ENCODE data around the gene PRICKLE2. TPM values are rescaled to one million over a fixed set of nuclear protein-coding genes. Genes with fewer than 3 reads are reported as not detected.

The PRICKLE2 gene
- total RNA-seq, 1 donor from 2014 or later: 43.2 TPM

DNA sequence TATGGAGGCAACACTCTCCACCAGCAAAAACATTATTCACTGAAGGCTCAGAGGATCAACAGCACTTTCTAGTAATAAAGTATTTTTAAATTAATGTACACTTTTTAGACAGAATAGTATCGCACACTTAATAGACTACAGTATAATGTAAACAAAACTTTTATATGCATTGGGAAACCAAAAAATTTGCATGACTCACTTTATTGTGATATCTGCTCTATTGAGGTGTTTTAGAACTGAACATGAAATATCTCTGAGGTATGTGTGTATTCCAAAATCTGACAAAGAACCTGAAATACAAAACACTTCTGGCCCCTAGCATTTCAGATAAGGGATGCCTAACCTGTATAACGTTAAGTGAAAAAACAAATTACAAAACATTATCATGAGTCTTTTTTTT is 99.7 kb downstream of the PRICKLE2 start:
- Mint-ChIP-seq H3K4me1 (peaks cover 6% of the 10 kb centered on the region), H3K36me3 (peaks cover 37% of the 10 kb centered on the region), H3K27ac (no peak overlapping the region), H3K27me3 (ENCODE audit: low read depth) (peaks cover 7% of the 10 kb centered on the region), H3K9me3 (peaks cover 19% of the 10 kb centered on the region), H3K4me3 (no peak overlapping the region)
- DNase-seq (ENCODE audit: low spot score in 2 of 2, unreplicated experiment in 2 of 2): no peak
- TF ChIP-seq CTCF (IDR thresholded peaks at IDR 0.05; ENCODE audit: unreplicated experiment): no peak

DNA sequence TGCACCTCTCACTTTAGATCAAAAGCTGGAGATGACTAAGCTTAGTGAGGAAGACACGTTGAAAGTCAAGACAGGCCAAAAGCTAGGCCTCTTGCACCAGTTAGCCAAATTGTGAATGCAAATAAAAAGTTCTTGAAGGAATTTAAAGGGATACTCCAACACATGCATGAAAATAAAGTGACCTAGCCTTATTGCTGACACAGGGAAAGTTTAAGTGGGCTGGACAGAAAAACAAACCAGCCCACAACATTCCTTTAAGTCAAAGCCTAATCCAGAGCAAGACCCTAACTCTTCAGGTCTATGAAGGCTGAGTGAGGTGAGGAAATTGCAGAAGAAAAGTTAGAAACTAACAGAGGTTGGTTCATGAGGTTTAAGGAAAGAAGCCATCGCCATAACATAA is 101.3 kb downstream of the PRICKLE2 start:
- no peak for DNase-seq (ENCODE audit: low spot score in 2 of 2, unreplicated experiment in 2 of 2)
- H3K36me3 Mint-ChIP-seq: peaks cover 39% of the 10 kb centered on the region
- H3K9me3 Mint-ChIP-seq: peaks cover 23% of the 10 kb centered on the region
- H3K4me3 Mint-ChIP-seq: no peak overlapping the region
- no peak for TF ChIP-seq CTCF (IDR thresholded peaks at IDR 0.05; ENCODE audit: unreplicated experiment)
- H3K4me1 Mint-ChIP-seq: peaks cover 6% of the 10 kb centered on the region
- H3K27me3 Mint-ChIP-seq (ENCODE audit: low read depth): no peaks in the 10 kb centered on the region
- no peak overlapping the region for H3K27ac Mint-ChIP-seq

DNA sequence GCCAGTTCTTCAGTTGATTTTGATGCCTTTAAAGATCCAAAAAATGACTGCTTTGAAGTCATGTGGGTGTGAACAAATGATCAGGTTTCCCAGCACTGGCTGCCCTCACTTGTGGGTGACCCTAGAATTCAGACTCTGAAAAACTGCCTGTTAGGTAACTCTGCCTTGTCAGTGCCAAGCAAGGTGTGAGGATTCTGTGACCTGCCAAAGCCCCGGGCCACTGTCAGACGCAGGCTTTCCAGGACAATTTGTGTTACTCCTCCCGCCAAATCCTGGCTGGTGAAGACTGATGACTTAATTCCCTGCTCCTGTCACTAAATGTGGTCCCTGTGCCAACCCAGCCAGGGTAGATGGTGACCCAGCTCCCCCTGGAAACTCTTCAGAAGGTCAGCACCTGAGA is 102.8 kb downstream of the PRICKLE2 start:
- no peak for TF ChIP-seq CTCF (IDR thresholded peaks at IDR 0.05; ENCODE audit: unreplicated experiment)
- H3K4me3 Mint-ChIP-seq: no peak overlapping the region
- DNase-seq (ENCODE audit: low spot score in 2 of 2, unreplicated experiment in 2 of 2): no peak
- H3K27ac Mint-ChIP-seq: no peak overlapping the region
- peaks cover 6% of the 10 kb centered on the region for H3K4me1 Mint-ChIP-seq
- no peaks in the 10 kb centered on the region for H3K27me3 Mint-ChIP-seq (ENCODE audit: low read depth)
- H3K36me3 Mint-ChIP-seq: peaks cover 47% of the 10 kb centered on the region
- H3K9me3 Mint-ChIP-seq: peaks cover 25% of the 10 kb centered on the region

DNA sequence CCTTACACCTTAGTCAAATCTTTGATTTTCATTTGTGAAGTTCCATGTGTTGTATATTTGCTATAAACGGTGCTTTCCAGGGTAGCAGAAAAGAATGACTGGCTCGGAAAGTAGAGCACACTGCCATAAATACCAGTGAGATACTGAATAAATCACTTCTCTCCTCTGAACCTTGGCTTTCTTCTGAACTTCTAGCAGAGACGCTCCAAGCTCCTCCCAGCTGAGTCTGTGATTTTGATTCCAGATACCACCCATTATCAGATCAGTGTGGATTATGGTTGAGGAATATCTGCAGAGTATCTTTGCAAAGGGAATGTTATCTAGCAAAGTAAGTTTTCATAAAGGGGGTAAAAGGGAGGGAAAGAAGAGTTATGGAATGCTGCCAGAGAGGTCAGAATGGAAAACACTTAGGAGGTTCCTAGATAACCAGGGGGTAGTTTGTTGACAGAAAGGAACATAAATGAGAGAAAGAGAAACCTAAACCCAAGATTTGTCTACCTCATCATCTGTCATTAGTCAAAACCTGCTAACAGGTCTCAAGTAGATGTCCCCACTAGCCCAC is 103.4 kb downstream of the PRICKLE2 start:
- Mint-ChIP-seq H3K4me3 (no peak overlapping the region), H3K36me3 (peaks cover 46% of the 10 kb centered on the region), H3K9me3 (peaks cover 25% of the 10 kb centered on the region), H3K4me1 (peaks cover 6% of the 10 kb centered on the region), H3K27ac (peak overlapping the region; percentile 49), H3K27me3 (ENCODE audit: low read depth) (no peaks in the 10 kb centered on the region)
- no peak for TF ChIP-seq CTCF (IDR thresholded peaks at IDR 0.05; ENCODE audit: unreplicated experiment)
- DNase-seq (ENCODE audit: low spot score in 2 of 2, unreplicated experiment in 2 of 2): no peak

- peak overlapping the region; percentile 17 for H3K27ac Mint-ChIP-seq
- peaks cover 27% of the 10 kb centered on the region for H3K9me3 Mint-ChIP-seq
- no peak overlapping the region for H3K4me3 Mint-ChIP-seq
Observed at GRCh38 chr3:64120876-64121275, 104.4 kb downstream of the PRICKLE2 start.

More at GRCh38 chr3:64120876-64121275, 104.4 kb downstream of the PRICKLE2 start:
- Mint-ChIP-seq H3K27me3 (ENCODE audit: low read depth) (no peaks in the 10 kb centered on the region), H3K36me3 (peaks cover 55% of the 10 kb centered on the region), H3K4me1 (peaks cover 6% of the 10 kb centered on the region)
- DNase-seq (ENCODE audit: low spot score in 2 of 2, unreplicated experiment in 2 of 2): no peak
- no peak for TF ChIP-seq CTCF (IDR thresholded peaks at IDR 0.05; ENCODE audit: unreplicated experiment)
